T-cell (primary cell): ENCODE measurements around the gene ZNF3. TPM values are rescaled to one million over a fixed set of nuclear protein-coding genes. Genes with fewer than 3 reads are reported as not detected.

Experiments
- ATAC-seq, 4 experiments: fragments of 200-7000 bp in 3 of 4; fragments of 150-1000 bp in 1 of 4; cut with Tn5 transposase; replicated peaks in 1 of 4; 1 replicate in 3 of 4; 2 replicates in 1 of 4; pipeline ENCODE4 v1.10.0; 2021; ENCODE audit warnings: moderate library complexity in 3 of 4, mild to moderate bottlenecking in 2 of 4, moderate number of reproducible peaks in 1 of 4
- CTCF ChIA-PET, 2 donors: fragments of 300-600 bp; sonication (Branson Sonifier 250); formaldehyde crosslinking; loops; one replicate each; lab custom pipeline; 2022; ENCODE audit warnings: antibody characterized with exemption in 2 of 2; lab: Charles Lee
- POLR2A ChIA-PET, 2 donors: fragments of 300-600 bp; sonication (Branson Sonifier 250); formaldehyde crosslinking; loops; one replicate each; lab custom pipeline; 2022; ENCODE audit warnings: antibody characterized with exemption in 2 of 2; lab: Charles Lee
- DNase-seq, 35 experiments: peaks; one replicate each; pipeline versions ENCODE4 v3.0.0 to v3.0.0-alpha.2; 2013 to 2023
- H3K27ac ChIP-seq: one replicate; pipeline ENCODE4 v1.5.1; 2013; ENCODE audit warnings: low read length
- H3K27me3 ChIP-seq, 2 experiments: replicated peaks in 1 of 2; 1 replicate in 1 of 2; 2 replicates in 1 of 2; pipeline versions ENCODE4 v1.6.1 to v1.7.0; 2013; ENCODE audit warnings: low read length in 1 of 2, mixed read lengths in 1 of 2; ENCODE audit not compliant: control insufficient read depth in 2 of 2, insufficient read depth in 2 of 2; ENCODE audit errors: extremely low read depth in 1 of 2
- H3K36me3 ChIP-seq, 2 donors: 1 replicate in 1 of 2; 2 replicates in 1 of 2; pipeline versions ENCODE4 v1.6.1 to v1.7.0; 2013; ENCODE audit warnings: low read length in 1 of 2; ENCODE audit not compliant: control insufficient read depth in 2 of 2, insufficient read depth in 1 of 2; ENCODE audit errors: extremely low read depth in 1 of 2
- H3K4me1 ChIP-seq, 2 experiments: 1 replicate in 1 of 2; 2 replicates in 1 of 2; pipeline versions ENCODE4 v1.6.1 to v1.7.0; 2013; ENCODE audit warnings: low read length in 2 of 2, mixed read lengths in 1 of 2; ENCODE audit not compliant: insufficient read depth in 2 of 2, control insufficient read depth in 1 of 2; ENCODE audit errors: extremely low read depth in 1 of 2
- H3K4me3 ChIP-seq, 2 donors: 1 replicate in 1 of 2; 2 replicates in 1 of 2; pipeline versions ENCODE4 v1.5.1 to v1.7.0; 2013; ENCODE audit warnings: mild to moderate bottlenecking in 2 of 2, low read length in 1 of 2, moderate library complexity in 1 of 2; ENCODE audit not compliant: control insufficient read depth in 1 of 2; ENCODE audit errors: extremely low read depth in 1 of 2
- H3K9me3 ChIP-seq: 2 replicates; pipeline ENCODE4 v1.7.0; 2013
- H3K27ac Mint-ChIP-seq, 2 donors: one replicate each; pipeline ENCODE4 v1.8.0; 2020 to 2021; ENCODE audit warnings: mild to moderate bottlenecking in 2 of 2, mixed read lengths in 2 of 2
- H3K27me3 Mint-ChIP-seq, 2 donors: one replicate each; pipeline ENCODE4 v1.8.0; 2021 to 2022; ENCODE audit warnings: mixed read lengths in 2 of 2
- H3K36me3 Mint-ChIP-seq: one replicate; pipeline ENCODE4 v1.8.0; 2021; ENCODE audit warnings: mixed read lengths
- H3K4me1 Mint-ChIP-seq, 3 donors: one replicate each; pipeline ENCODE4 v1.8.0; 2020 to 2022; ENCODE audit warnings: mixed read lengths in 3 of 3, mild to moderate bottlenecking in 1 of 3
- H3K4me3 Mint-ChIP-seq, 3 donors: one replicate each; pipeline ENCODE4 v1.8.0; 2020 to 2022; ENCODE audit warnings: mild to moderate bottlenecking in 3 of 3, mixed read lengths in 3 of 3, moderate library complexity in 3 of 3
- H3K9me3 Mint-ChIP-seq, 3 donors: one replicate each; pipeline ENCODE4 v1.8.0; 2020 to 2022; ENCODE audit warnings: mixed read lengths in 3 of 3
- WGBS: methylation state at CpG from one replicate; pipeline ENCODE4 v1.1.5; 2013; ENCODE audit warnings: missing lambda C conversion rate; ENCODE audit not compliant: insufficient coverage; 5-methylcytosine and 5-hydroxymethylcytosine counted together
- total RNA-seq, 35 experiments: library from RNA in 6 of 35; stranded (reverse) in 6 of 35; fragments of 120-200 nt in 1 of 35; gene quantifications; one replicate each; pipeline versions ENCODE4 v1.2.1 to v1.2.4 and lab custom pipeline; 2013 to 2026

Gene ZNF3
- total RNA-seq, 5 donors from 2014 or later (not counting 1 experiment from before 2014, with no cell fraction given) = 31.7 to 39.2 (median 35.4) TPM

GRCh38 chr7:100057006-100057405, 24.5 kb downstream of the ZNF3 start:
- DNase-seq (no peak), ATAC-seq (no peak)
- Histone ChIP-seq H3K36me3 (peaks cover 0 to 36% of the 10 kb centered on the region in 2 donors), H3K27me3 (no peaks in the 10 kb centered on the region), H3K9me3 (no peaks in the 10 kb centered on the region), H3K4me1 (no peaks in the 10 kb centered on the region), H3K4me3 (no peak overlapping the region), H3K27ac (no peak overlapping the region)
- ChIA-PET POLR2A (no interaction called here), CTCF (interaction anchor here in 1 of 2 donors (0.6 kb wide), 1 partner anchor 106 kb away, joined by 4 read pairs; no protein-coding TSS in a partner anchor)
- H3K27ac Mint-ChIP-seq = no peak overlapping the region
- peaks cover 20% of the 10 kb centered on the region for H3K36me3 Mint-ChIP-seq
- WGBS = 96% methylated on average over 3 of the region's 10 CpGs
- no peaks in the 10 kb centered on the region for H3K27me3 Mint-ChIP-seq
- peaks cover 0 to 2% (median 0%) of the 10 kb centered on the region in 3 donors for H3K4me1 Mint-ChIP-seq
- H3K4me3 Mint-ChIP-seq = no peak overlapping the region
- H3K9me3 Mint-ChIP-seq = no peaks in the 10 kb centered on the region

- H3K27me3 Mint-ChIP-seq = no peaks in the 10 kb centered on the region
- H3K27ac ChIP-seq = no peak overlapping the region
- H3K27ac Mint-ChIP-seq = no peak overlapping the region
- H3K4me3 Mint-ChIP-seq = no peak overlapping the region
- ChIA-PET POLR2A (interaction anchor here in 1 of 2 donors (0.6 kb wide), 1 partner anchor 96 kb away, joined by 5 read pairs; the partner anchor contains the start of gene LAMTOR4), CTCF (interaction anchor here in 1 of 2 donors (0.6 to 2.2 kb wide), 5 partner anchors 29 to 1232 kb away, joined by 3 to 7 read pairs (median 3); no protein-coding TSS in a partner anchor)
- H3K9me3 ChIP-seq = no peaks in the 10 kb centered on the region
- peaks cover 0 to 15% of the 10 kb centered on the region in 2 experiments for H3K4me1 ChIP-seq
- H3K27me3 ChIP-seq = no peaks in the 10 kb centered on the region
- no peak overlapping the region for H3K4me3 ChIP-seq
- peaks cover 0 to 15% of the 10 kb centered on the region in 2 donors for H3K36me3 ChIP-seq
- ATAC-seq = peak in 1 of 4 experiments; percentile 28
- peak in 11 of 35 experiments; percentile 2 to 62 (median 10) for DNase-seq
- no peaks in the 10 kb centered on the region for H3K9me3 Mint-ChIP-seq
- H3K36me3 Mint-ChIP-seq = peaks cover 7% of the 10 kb centered on the region
- H3K4me1 Mint-ChIP-seq = peaks cover 10 to 23% (median 20%) of the 10 kb centered on the region in 3 donors
- 94% methylated on average over 2 of the region's 3 CpGs for WGBS
Observed at GRCh38 chr7:100053215-100053614, 28.3 kb downstream of the ZNF3 start.

- H3K4me3 ChIP-seq = no peak overlapping the region
- H3K27ac Mint-ChIP-seq = no peak overlapping the region
- H3K27me3 ChIP-seq = no peaks in the 10 kb centered on the region
- peaks cover 10 to 23% (median 20%) of the 10 kb centered on the region in 3 donors for H3K4me1 Mint-ChIP-seq
- no peaks in the 10 kb centered on the region for H3K36me3 Mint-ChIP-seq
- no peaks in the 10 kb centered on the region for H3K9me3 ChIP-seq
- ChIA-PET POLR2A (interaction anchor here in 1 of 2 donors (0.6 kb wide), 1 partner anchor 643 kb away, joined by 3 read pairs; the partner anchor contains the start of gene BUD31), CTCF (interaction anchor here (0.6 to 2.2 kb wide), 4 partner anchors 72 to 709 kb away, joined by 3 to 7 read pairs (median 3); no protein-coding TSS in a partner anchor)
- DNase-seq (no peak), ATAC-seq (no peak)
- H3K4me3 Mint-ChIP-seq = peak overlapping the region; percentile 15 to 60 (median 55)
- no peak overlapping the region for H3K27ac ChIP-seq
- H3K9me3 Mint-ChIP-seq = no peaks in the 10 kb centered on the region
- 100% methylated on average over 2 of the region's 3 CpGs for whole genome bisulfite sequencing
- H3K4me1 ChIP-seq = peaks cover 0 to 15% of the 10 kb centered on the region in 2 experiments
- no peaks in the 10 kb centered on the region for H3K27me3 Mint-ChIP-seq
- H3K36me3 ChIP-seq = no peaks in the 10 kb centered on the region
Observed at GRCh38 chr7:100051611-100052010, 29.9 kb downstream of the ZNF3 start.

- CTCF ChIA-PET = interaction anchor here (0.5 to 1.7 kb wide), 4 partner anchors 9 to 72 kb away, joined by 3 to 8 read pairs (median 3); no protein-coding TSS in a partner anchor
Observed at GRCh38 chr7:100049441-100050291, 31.9 kb downstream of the ZNF3 start, which contains the start of gene ZSCAN21. ZSCAN21 (plus strand) TSS chr7:100049774; CDS start chr7:100057007, 7,233 bp downstream.

GRCh38 chr7:100048680-100049079, 32.8 kb downstream of the ZNF3 start:
- Mint-ChIP-seq H3K27me3 (peaks cover 0 to 2% of the 10 kb centered on the region in 2 donors), H3K36me3 (no peaks in the 10 kb centered on the region), H3K27ac (peak overlapping the region in 1 of 2 donors; percentile 96), H3K9me3 (no peaks in the 10 kb centered on the region), H3K4me3 (peak overlapping the region; percentile 65 to 93 (median 87)), H3K4me1 (peaks cover 10 to 23% (median 22%) of the 10 kb centered on the region in 3 donors)
- no peaks in the 10 kb centered on the region for H3K36me3 ChIP-seq
- H3K9me3 ChIP-seq = no peaks in the 10 kb centered on the region
- ChIA-PET CTCF (interaction anchor here in 1 of 2 donors (1.7 kb wide), 1 partner anchor 34 kb away, joined by 8 read pairs; no protein-coding TSS in a partner anchor), POLR2A (no interaction called here)
- WGBS = 89% methylated on average over 3 of the region's 4 CpGs
- peak in 1 of 35 experiments; percentile 14 for DNase-seq
- H3K4me3 ChIP-seq = no peak overlapping the region
- ATAC-seq = no peak
- no peak overlapping the region for H3K27ac ChIP-seq
- no peaks in the 10 kb centered on the region for H3K27me3 ChIP-seq
- H3K4me1 ChIP-seq = peaks cover 0 to 15% of the 10 kb centered on the region in 2 experiments

More at GRCh38 chr7:100049441-100050291, 31.9 kb downstream of the ZNF3 start, which contains the start of gene ZSCAN21:
- H3K27me3 ChIP-seq = no peaks in the 10 kb centered on the region
- peak within 1 kb of the TSS; percentile 78 for H3K27ac ChIP-seq
- Mint-ChIP-seq H3K27me3 (peaks cover 0 to 2% of the 10 kb centered on the region in 2 donors), H3K27ac (peak within 1 kb of the TSS; percentile 88 to 96), H3K9me3 (no peaks in the 10 kb centered on the region), H3K4me3 (peak within 1 kb of the TSS; percentile 87 to 93 (median 89)), H3K4me1 (peaks cover 10 to 23% (median 21%) of the 10 kb centered on the region in 3 donors), H3K36me3 (no peaks in the 10 kb centered on the region)
- WGBS = under 1% methylated on average over 38 of the region's 47 CpGs
- POLR2A ChIA-PET = interaction anchor here (0.5 to 1.1 kb wide), 4 partner anchors 33 to 131 kb away, joined by 3 to 4 read pairs (median 3); partner anchors contain the start of genes AP4M1 (in 1 of the 2) and ZKSCAN1 (in 1 of the 2)
- no peaks in the 10 kb centered on the region for H3K9me3 ChIP-seq
- peak; percentile 46 to 87 (median 71) for DNase-seq
- ATAC-seq = peak; percentile 91 to 94 (median 92)
- H3K4me3 ChIP-seq = peak within 1 kb of the TSS; percentile 79 to 93
- H3K4me1 ChIP-seq = peaks cover 0 to 15% of the 10 kb centered on the region in 2 experiments
- no peaks in the 10 kb centered on the region for H3K36me3 ChIP-seq
